CD4-positive, alpha-beta T cell treated with Interferon alpha-2 for 1 hour (primary cell): ENCODE results near the gene PTPN11.
"Not testable (repeated sequence)": the region's sequence is repeated elsewhere in the genome, so short reads cannot be mapped to it uniquely, and the experiment has no call there.

Source experiments
- DNase-seq, 2 donors: peaks; one replicate each; pipeline ENCODE4 v3.0.0-alpha.2; 2020 to 2022

The PTPN11 gene

GRCh38 chr12:112457142-112457541, 38.4 kb downstream of the PTPN11 start:
- DNase-seq = not testable (repeated sequence)

GRCh38 chr12:112458330-112458729, 39.6 kb downstream of the PTPN11 start:
- DNase-seq = no peak

GRCh38 chr12:112458751-112459150, 40.0 kb downstream of the PTPN11 start:
- DNase-seq = no peak

- no peak for DNase-seq
Observed at GRCh38 chr12:112463478-112463877, 44.7 kb downstream of the PTPN11 start.

- DNase-seq = no peak
Observed at GRCh38 chr12:112464605-112465004, 45.9 kb downstream of the PTPN11 start.

GRCh38 chr12:112466011-112466422, 47.3 kb downstream of the PTPN11 start:
- no peak for DNase-seq

GRCh38 chr12:112466835-112467234, 48.1 kb downstream of the PTPN11 start:
- no peak for DNase-seq

GRCh38 chr12:112468046-112468445, 49.3 kb downstream of the PTPN11 start:
- DNase-seq = no peak

- no peak for DNase-seq
Observed at GRCh38 chr12:112473056-112473455, 54.3 kb downstream of the PTPN11 start.

GRCh38 chr12:112479413-112479812, 60.7 kb downstream of the PTPN11 start:
- DNase-seq = no peak

GRCh38 chr12:112480931-112481330, 62.2 kb downstream of the PTPN11 start:
- DNase-seq = no peak

GRCh38 chr12:112482733-112483132, 64.0 kb downstream of the PTPN11 start:
- no peak for DNase-seq

- no peak for DNase-seq
Observed at GRCh38 chr12:112486361-112486760, 67.6 kb downstream of the PTPN11 start.

GRCh38 chr12:112488257-112488876, 69.6 kb downstream of the PTPN11 start:
- DNase-seq = no peak

- DNase-seq = no peak
Observed at GRCh38 chr12:112489456-112489855, 70.7 kb downstream of the PTPN11 start.

- DNase-seq = no peak
Observed at GRCh38 chr12:112496496-112496895, 77.7 kb downstream of the PTPN11 start.

GRCh38 chr12:112498580-112498979, 79.8 kb downstream of the PTPN11 start:
- DNase-seq = no peak

- DNase-seq = no peak
Observed at GRCh38 chr12:112503512-112503911, 84.8 kb downstream of the PTPN11 start.

- no peak for DNase-seq
Observed at GRCh38 chr12:112506513-112507166, 87.9 kb downstream of the PTPN11 start.

- DNase-seq = no peak
Observed at GRCh38 chr12:112513471-112513870, 94.7 kb downstream of the PTPN11 start.

GRCh38 chr12:112514456-112514855, 95.7 kb downstream of the PTPN11 start:
- no peak for DNase-seq

- DNase-seq = no peak
Observed at GRCh38 chr12:112514926-112515642, 96.3 kb downstream of the PTPN11 start.

- no peak for DNase-seq
Observed at GRCh38 chr12:112515868-112516267, 97.1 kb downstream of the PTPN11 start.

- no peak for DNase-seq
Observed at GRCh38 chr12:112517730-112518364, 99.1 kb downstream of the PTPN11 start.
